AML-193 (cell line): ENCODE data around the gene SMCHD1.
"Not testable (repeated sequence)": the region's sequence is repeated elsewhere in the genome, so short reads cannot be mapped to it uniquely, and the experiment has no call there.

Experiments
- DNase-seq, 2 experiments: peaks; one replicate each; lab custom pipeline; 2025; lab: John Stamatoyannopoulos, UW

Gene SMCHD1

GRCh38 chr18:2852460-2852859 is 196.9 kb downstream of the SMCHD1 start:
- DNase-seq = not testable (repeated sequence)

- no peak for DNase-seq
These were observed 197.8 kb downstream of the SMCHD1 start for GRCh38 chr18:2853173-2853925.

GRCh38 chr18:2853926-2854664 is 198.6 kb downstream of the SMCHD1 start:
- DNase-seq = no peak
